ENCODE data around the gene MOSPD2.

DNA sequence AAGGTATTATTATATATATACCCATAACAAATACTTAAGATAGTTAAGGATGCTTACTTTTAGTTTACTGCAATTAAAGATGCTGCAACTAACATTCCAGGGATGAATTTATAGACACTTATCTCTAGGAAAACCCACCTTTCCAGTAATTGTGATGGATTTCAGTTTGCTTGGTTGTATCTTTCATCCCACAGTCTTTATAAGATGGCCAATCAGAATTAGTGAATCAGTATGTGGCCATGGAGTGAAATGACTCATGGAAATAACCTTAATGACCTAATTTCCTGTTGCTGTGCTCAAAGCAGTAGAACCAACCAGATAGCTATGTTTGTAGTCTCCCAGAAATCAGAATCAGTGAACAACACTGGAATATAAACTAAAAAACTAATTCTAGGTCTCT lies 26.4 kb downstream of the MOSPD2 start:
- no peak for TF ChIP-seq POLR2A (IDR thresholded peaks at IDR 0.05; ENCODE audit: low read length)
- TF ChIP-seq GATA1 (IDR thresholded peaks at IDR 0.05; ENCODE audit: low read depth, low read length) = no peak

Data from erythroblast (primary cell).